ENCODE data around the gene MEIOC.
A peak's percentile ranks its signal among the peaks of the same experiment; 100 is the strongest.
"Not testable (repeated sequence)": the region's sequence is repeated elsewhere in the genome, so short reads cannot be mapped to it uniquely, and the experiment has no call there.

MEIOC gene

DNA sequence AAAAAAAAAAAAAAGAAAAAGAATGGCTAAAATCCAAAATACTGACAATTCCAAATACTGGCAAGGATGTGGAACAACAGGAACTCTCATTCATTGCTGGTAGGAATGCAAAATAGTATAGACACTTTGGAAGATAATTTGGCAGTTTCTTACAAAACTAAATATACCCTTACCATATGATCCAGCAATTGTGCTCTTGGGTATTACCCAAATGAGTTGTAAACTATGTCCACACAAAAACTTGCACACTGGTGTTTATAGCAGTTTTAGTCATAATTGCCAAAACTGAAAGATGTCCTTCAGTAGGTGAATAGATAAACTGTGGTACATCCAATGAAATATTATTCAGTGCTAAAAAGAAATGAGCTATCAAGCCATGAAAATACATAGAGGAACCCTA, 8.5 kb upstream of the MEIOC start:
- DNase-seq (ENCODE audit: low read depth in 2 of 2): no peak

GRCh38 chr17:44648963-44649362, 7.3 kb upstream of the MEIOC start:
- no peak for DNase-seq (ENCODE audit: low read depth in 2 of 2)

DNA sequence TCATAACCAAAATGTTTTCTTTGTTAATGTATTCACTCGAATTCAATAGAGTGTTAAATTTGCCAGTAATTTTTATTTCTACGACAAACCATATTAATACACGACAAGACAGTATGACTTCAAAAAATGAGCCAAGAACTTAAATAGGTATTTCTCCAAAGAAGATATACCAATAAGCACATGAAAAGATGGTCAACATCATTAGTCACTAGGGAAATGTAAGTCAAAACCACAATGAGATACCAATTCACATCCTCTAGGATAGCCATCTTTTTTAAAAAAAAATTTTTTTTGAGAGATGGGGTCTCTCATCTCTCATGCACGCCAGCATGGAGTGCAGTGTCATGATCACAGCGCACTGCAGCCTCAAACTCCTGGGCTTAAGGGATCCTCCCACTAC, 5.0 kb upstream of the MEIOC start:
- no peak for DNase-seq (ENCODE audit: low read depth in 2 of 2)

- DNase-seq (ENCODE audit: low read depth in 2 of 2): no peak
Measured at GRCh38 chr17:44652727-44653126, 3.5 kb upstream of the MEIOC start.

DNA sequence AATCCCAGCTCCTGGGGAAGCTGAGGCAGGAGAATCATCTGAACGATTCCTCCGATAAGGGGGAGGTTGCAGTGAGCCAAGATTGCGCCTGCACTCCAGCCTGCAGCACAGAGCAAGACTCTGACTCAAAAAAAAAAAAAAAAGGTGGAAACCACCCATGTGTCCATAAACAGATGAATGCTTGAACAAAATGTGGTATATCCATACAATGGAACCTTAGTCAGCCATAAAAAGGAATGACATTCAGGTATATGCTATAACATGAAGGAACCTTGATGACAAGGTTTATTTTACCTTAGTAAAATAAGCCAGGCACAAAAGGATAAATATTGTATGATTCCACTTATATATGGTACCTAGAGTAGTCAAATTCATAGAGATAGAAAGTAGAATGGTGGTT, 2.9 kb upstream of the MEIOC start:
- no peak for DNase-seq (ENCODE audit: low read depth in 2 of 2)

GRCh38 chr17:44653954-44654353, 2.3 kb upstream of the MEIOC start:
- DNase-seq (ENCODE audit: low read depth in 2 of 2): no peak

GRCh38 chr17:44661835-44662234, 5.6 kb downstream of the MEIOC start:
- no peak for DNase-seq (ENCODE audit: low read depth in 2 of 2)

DNA sequence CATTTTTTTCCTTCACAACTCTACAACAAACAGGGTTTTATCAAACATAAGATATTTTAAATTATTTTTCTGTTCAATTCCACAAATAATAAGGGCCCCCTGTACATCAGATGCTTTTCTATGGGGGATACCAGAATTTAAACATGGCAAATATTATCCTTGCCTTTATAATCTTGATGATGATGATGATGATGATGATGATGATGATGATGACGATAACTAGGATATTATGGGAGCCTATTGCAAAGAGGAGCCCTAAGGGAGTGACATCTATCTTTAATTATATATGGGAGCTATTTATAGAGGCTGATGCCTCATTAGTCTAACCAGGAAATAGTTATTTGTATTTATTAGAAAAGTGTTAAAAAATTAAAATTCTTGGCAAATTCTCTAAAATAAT, 6.8 kb downstream of the MEIOC start:
- DNase-seq (ENCODE audit: low read depth in 2 of 2): no peak

- no peak for DNase-seq (ENCODE audit: low read depth in 2 of 2)
Measured at GRCh38 chr17:44664867-44665266, 8.6 kb downstream of the MEIOC start.

- DNase-seq (ENCODE audit: low read depth in 2 of 2): no peak
Measured at GRCh38 chr17:44666006-44666405, 9.7 kb downstream of the MEIOC start.

DNA sequence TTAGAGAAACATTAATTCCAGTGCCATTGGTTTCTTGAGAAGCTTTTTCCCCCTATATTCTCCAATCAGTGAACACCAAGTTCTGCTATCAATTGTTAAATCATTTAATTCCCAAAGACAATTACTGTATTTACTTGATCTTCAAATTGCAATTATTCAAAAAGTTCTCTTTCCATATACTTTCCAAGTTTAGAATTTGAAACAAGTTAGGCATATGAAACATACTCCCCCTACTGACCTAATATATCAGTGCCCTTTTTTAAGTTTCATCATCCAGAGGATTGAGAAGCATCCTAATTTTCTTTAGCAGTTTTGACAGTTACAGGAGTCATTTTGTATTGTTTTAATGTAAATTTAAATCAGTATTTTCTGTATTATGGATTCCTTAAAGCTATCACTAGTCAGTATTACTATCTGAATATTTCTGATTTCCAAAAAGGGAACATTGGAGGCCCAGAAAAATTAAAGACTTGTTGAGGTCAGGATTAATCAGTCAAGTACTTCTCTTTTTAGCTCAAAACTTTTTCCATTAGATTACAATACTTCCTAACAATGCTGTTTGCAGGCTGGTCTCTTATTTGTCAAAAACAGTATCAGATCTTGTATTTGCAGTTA, 16.3 kb downstream of the MEIOC start:
- no peak for DNase-seq (ENCODE audit: low read depth in 2 of 2)

DNA sequence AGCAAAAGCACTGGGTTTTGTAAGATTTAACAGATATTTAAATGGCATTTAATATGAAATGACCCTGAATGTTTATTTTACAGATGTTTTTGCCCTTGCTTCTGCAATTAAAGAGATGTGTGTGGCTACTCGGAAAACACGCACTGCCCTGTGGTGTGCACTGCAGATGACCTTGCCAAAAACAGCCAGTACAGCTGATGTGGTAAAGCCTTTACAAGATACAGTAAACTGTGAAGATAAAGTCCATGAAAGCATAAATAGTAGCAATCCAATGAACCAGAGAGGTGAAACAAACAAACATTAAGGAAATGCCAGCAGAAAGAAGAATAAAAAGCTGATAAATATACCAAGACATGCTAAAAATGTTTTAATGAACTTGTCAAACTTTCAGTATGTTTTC, 17.6 kb downstream of the MEIOC start:
- DNase-seq (ENCODE audit: low read depth in 2 of 2): no peak

DNA sequence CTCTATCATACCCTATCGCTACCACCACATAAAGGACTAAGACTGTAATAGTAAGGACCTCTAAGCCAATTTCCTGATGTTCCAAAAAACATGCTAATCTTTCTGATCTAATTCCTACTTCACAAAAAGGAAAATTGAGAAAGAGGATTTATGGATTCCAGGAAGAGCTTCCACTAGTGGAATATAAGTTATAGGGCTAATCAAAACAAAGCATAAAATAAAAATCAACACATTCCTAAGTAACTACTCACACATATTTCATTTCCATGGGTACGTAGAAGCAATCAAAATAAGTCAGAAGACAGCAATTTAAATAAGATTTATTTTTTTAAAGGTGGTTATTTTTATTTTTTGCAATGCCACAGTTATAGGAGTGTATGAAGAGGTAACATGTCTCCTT, 20.9 kb downstream of the MEIOC start:
- DNase-seq (ENCODE audit: low read depth in 2 of 2): no peak

DNA sequence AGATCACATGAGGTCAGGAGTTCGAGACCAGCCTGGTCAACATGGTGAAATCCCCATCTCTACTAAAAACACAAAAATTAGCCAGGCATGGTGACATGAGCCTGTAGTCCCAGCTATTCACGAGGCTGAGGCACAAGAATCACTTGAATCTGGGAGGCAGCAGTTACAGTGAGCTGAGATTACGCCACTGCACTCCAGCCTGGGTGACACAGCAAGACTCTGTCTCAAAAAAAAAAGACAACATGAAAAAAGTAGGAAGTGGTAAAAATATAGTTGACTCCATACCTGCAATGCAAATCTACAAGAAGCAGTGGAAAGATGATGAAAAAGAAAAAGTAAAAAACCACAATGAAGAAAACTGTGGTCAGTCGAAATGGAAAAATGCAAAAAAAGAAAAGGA, 27.0 kb downstream of the MEIOC start:
- not testable (repeated sequence) for DNase-seq (ENCODE audit: low read depth in 2 of 2)

DNA sequence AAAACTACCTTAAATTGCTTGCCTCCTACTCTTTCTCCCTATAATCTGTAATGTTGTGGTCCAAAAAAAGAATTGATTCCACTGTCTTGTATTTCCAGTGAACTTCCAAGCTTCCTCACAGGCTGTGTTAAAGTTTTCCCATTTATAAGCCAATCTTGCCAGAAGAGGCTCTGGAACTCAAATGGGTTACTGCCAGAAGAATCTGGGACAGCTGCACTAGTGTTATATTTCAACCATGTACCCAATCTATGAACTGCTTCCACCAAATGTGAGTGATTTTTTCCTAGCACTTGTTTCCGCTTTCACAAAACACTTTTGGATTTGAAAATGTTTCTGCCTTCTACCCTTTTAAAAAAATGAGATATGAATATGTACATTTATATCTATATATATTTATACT, 31.5 kb downstream of the MEIOC start:
- no peak for DNase-seq (ENCODE audit: low read depth in 2 of 2)

DNA sequence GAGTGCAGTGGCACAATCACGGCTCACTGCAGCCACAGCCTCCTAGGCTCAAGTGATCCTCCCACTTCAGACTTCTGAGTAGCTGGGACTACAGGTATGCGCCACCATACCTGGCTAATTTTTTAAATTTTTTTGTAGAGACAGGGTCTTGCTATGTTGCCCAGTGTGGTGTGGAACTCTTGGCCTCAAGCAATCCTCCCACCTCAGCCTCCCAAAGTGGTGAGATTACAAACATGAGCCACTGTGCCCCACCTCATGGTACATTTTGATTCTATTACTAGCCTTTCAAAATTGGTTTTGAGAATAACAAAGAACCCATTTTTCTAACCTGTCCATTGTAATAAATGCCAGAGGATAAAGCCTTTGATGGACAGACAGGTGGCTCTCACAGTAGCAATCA, 31.9 kb downstream of the MEIOC start:
- DNase-seq (ENCODE audit: low read depth in 2 of 2): no peak

DNA sequence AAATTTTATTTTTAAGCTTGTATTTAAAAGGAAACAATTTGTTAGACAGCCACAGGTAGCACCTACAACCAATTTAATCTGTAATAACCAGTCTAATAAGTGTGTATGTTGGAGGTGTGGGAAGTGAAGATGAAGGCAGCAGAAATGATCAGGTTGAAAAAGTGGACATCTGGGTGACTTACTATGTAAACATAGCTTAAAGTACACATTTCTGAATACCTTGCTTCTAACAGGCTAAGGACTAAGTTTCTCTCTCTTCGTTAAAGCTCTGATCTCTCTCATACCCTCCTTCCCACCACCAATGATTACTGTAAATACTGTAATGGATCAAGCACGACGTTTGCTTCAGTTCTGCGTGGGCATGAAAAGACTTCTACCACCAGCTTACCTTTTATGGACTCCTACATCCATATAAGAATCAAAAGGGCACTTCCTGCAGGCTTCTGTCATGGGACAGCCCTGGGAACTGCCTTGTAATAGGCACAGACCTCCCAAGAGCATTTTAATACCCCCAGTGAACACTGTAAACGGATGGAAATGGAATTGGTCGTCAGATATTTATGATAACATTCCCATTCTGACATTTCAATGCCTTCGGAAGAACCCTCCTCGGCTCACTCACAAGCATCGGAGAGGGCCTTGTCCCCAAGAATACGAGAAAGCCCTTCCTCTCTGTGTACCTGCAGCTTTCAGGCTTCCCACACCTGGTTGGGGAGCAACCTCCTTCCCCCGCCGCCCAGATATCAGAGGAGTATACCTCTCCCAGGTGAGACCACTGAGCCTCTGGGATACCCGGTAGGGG, 32.6 kb downstream of the MEIOC start:
- DNase-seq (ENCODE audit: low read depth in 2 of 2): no peak

DNA sequence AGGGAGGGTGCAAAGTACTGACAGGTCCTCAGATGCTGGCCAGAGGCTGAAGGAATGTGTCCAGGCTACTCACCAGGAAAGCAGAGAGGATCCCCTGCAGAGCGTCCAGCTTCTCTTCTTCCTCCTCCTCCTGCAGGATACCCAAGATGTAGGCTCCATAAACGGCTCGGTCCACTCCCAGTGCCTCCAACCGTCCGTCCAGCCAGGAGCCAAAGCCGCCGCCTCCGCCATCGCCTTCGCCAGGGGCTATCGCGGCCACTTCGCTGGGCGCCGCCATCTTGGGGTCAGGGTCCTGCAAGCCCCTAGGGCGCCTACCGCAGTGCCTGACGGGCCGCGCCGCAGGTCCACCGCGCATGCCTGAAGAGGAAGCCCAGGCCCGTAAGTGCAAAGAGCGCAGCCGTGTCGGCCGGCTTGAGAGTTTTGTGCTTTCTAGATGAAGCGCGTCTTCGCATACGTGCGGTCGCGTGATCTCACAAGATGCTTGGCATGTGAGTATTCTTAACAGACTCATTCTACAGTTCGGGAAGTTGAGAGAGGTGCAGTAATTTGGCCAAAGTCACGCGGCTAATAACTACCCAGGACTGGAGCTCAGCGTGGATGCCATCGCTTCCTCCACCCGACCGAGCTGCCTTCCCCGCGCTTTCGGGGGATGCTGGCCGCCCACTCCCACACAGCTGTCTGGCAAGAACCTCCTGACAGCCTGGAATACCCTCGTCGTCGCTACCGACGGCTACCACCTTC, 33.4 kb downstream of the MEIOC start, which contains the start of gene CCDC43:
Gene CCDC43 (minus strand): TSS at position 300 of the 741 bp plus-strand sequence. CDS start 23 bp downstream, at position 277.
- DNase-seq (ENCODE audit: low read depth in 2 of 2): peak; percentile 80 to 81

- not testable (repeated sequence) for DNase-seq (ENCODE audit: low read depth in 2 of 2)
Measured at GRCh38 chr17:44690746-44691306, 34.6 kb downstream of the MEIOC start.

GRCh38 chr17:44693609-44694008, 37.3 kb downstream of the MEIOC start:
- no peak for DNase-seq (ENCODE audit: low read depth in 2 of 2)

GRCh38 chr17:44700288-44700687, 44.0 kb downstream of the MEIOC start:
- not testable (repeated sequence) for DNase-seq (ENCODE audit: low read depth in 2 of 2)

- no peak for DNase-seq (ENCODE audit: low read depth in 2 of 2)
Measured at GRCh38 chr17:44707755-44708400, 51.6 kb downstream of the MEIOC start.
